Ishikawa (cell line): ENCODE data around the gene INPP5B.
A peak's percentile ranks its signal among the peaks of the same experiment; 100 is the strongest.
"Not testable (repeated sequence)": the region's sequence is repeated elsewhere in the genome, so short reads cannot be mapped to it uniquely, and the experiment has no call there.

Experiments
- CEBPB ChIP-seq: IDR thresholded peaks from 2 replicates; pipeline ENCODE4 v1.6.1; 2012
- CREB1 ChIP-seq: IDR thresholded peaks from 2 replicates; pipeline ENCODE4 v1.6.1; 2012; ENCODE audit warnings: low read depth
- EGR1 ChIP-seq: IDR thresholded peaks from 2 replicates; pipeline ENCODE4 v1.6.1; 2012
- EP300 ChIP-seq: IDR thresholded peaks from 2 replicates; pipeline ENCODE4 v1.6.1; 2012; ENCODE audit warnings: borderline replicate concordance
- FOXM1 ChIP-seq: IDR thresholded peaks from 2 replicates; pipeline ENCODE4 v1.6.1; 2012; ENCODE audit warnings: low read depth, borderline replicate concordance
- MAX ChIP-seq: IDR thresholded peaks from 2 replicates; pipeline ENCODE4 v1.6.1; 2012
- NFIC ChIP-seq: IDR thresholded peaks from 2 replicates; pipeline ENCODE4 v1.6.1; 2012
- RAD21 ChIP-seq: IDR thresholded peaks from 2 replicates; pipeline ENCODE4 v1.6.1; 2012; ENCODE audit warnings: low read depth
- REST ChIP-seq: IDR thresholded peaks from 2 replicates; pipeline ENCODE4 v1.6.1; 2012; ENCODE audit warnings: low read depth, mild to moderate bottlenecking
- TAF1 ChIP-seq: IDR thresholded peaks from 2 replicates; pipeline ENCODE4 v1.6.1; 2012; ENCODE audit warnings: low read depth, mild to moderate bottlenecking
- TCF12 ChIP-seq: IDR thresholded peaks from 2 replicates; pipeline ENCODE4 v1.6.1; 2012; ENCODE audit warnings: low read depth
- TEAD4 ChIP-seq: IDR thresholded peaks from 2 replicates; pipeline ENCODE4 v1.6.1; 2012

- not testable (repeated sequence) for TF ChIP-seq MAX, CREB1, REST, FOXM1, CEBPB, TEAD4, TAF1, EP300, NFIC, EGR1, TCF12
- peak; percentile 40 for TF ChIP-seq RAD21
These were observed 28.2 kb upstream of the INPP5B start for GRCh38 chr1:37975083-37975482.
